ENCODE measurements around the gene TYRP1. TPM values are rescaled to one million over a fixed set of nuclear protein-coding genes. Genes with fewer than 3 reads are reported as not detected.
A peak's percentile ranks its signal among the peaks of the same experiment; 100 is the strongest.

TYRP1 gene
- total and polyA plus RNA-seq, 11 donors = 12.7 to 122 (median 71.3) TPM

DNA sequence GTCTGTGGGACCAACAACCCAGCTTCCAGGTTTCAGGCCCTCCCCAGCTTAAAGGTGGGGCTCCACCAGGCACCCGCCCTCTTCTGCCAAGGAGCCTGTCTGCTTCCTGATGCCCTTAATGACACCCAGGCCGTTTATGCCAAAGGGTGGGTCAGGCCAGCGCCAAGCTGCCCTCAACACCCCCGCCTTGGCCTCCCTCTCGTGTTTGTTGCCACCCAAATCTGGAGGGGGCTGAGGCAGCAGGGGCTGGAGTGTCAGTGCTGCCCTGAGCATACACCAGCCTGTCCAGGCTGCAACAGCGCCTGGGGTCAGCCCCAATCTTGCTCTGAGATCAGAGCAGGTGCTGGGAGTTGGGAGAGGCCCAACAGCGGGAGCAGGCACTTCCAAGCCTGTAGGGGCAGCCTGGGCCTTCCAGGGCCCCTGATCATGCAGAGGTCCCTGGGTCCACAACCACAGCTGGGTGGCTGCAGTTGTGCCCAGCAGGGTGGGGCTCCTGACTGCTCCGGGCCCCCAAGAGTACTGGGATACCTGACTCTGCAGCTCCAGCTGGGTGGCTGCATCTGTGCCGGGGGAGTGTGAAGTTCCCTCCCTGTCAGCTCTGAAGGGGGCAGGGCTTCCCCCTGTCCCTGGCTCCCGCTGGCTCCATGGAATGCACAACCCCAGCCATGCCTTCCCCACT lies 34.5 kb upstream of the TYRP1 start:
- H3K36me3 ChIP-seq = no peaks in the 10 kb centered on the region
- intact Hi-C loops (cut with DNase I) = no loop called here
- no peak for ATAC-seq
- TF ChIP-seq CTCF (IDR thresholded peaks at IDR 0.05) (no peak), POLR2A (IDR thresholded peaks at IDR 0.05) (no peak)
- H3K4me3 ChIP-seq = no peak overlapping the region
- H3K27ac ChIP-seq = no peak overlapping the region
- no peaks in the 10 kb centered on the region for H3K4me1 ChIP-seq
- no peaks in the 10 kb centered on the region for H3K27me3 ChIP-seq
- peaks cover 0 to 6% (median 0%) of the 10 kb centered on the region in 12 donors for H3K9me3 ChIP-seq
- DNase-seq = peak in 1 of 5 donors; percentile 54
- WGBS, 4 donors = 77 to 92% (median 82%) methylated on average over 5 to 10 of the region's 10 CpGs

GRCh38 chr9:12659220-12659619 lies 34.0 kb upstream of the TYRP1 start:
- intact Hi-C loops (cut with DNase I) = no loop called here
- ATAC-seq (no peak), DNase-seq (no peak)
- peaks cover 0 to 6% (median 0%) of the 10 kb centered on the region in 12 donors for H3K9me3 ChIP-seq
- TF ChIP-seq CTCF (IDR thresholded peaks at IDR 0.05) (no peak), POLR2A (IDR thresholded peaks at IDR 0.05) (no peak)
- no peaks in the 10 kb centered on the region for H3K36me3 ChIP-seq
- no peak overlapping the region for H3K27ac ChIP-seq
- WGBS, 4 donors = 93 to 100% (median 96%) methylated on average over 4 of the region's 4 CpGs
- H3K4me1 ChIP-seq = no peaks in the 10 kb centered on the region
- H3K4me3 ChIP-seq = no peak overlapping the region
- H3K27me3 ChIP-seq = no peaks in the 10 kb centered on the region

DNA sequence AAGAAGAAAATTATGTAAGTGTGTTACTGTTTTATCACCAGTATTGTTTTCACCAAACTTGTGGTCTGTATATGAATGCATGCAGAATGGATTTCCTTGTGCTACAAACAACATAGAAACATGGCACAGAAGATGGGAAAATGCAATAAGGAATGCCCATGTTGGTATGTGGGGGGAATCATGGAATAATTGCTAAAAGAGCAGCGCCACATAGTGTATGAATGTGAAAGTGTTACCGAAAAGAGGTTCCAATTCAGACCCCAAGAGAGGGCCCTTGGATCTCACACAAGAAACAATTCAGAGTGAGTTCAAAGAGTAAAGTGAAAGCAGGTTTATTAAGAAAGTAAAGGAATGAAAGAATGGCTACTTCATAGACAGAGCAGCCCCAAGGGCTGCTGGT lies 26.4 kb upstream of the TYRP1 start:
- intact Hi-C loops (cut with DNase I) = no loop called here
- TF ChIP-seq POLR2A (IDR thresholded peaks at IDR 0.05) (no peak), CTCF (IDR thresholded peaks at IDR 0.05) (no peak)
- WGBS, 4 donors = 53 to 77% (median 62%) methylated on average over 2 of the region's 2 CpGs
- no peak for DNase-seq
- Histone ChIP-seq H3K36me3 (no peaks in the 10 kb centered on the region), H3K9me3 (no peaks in the 10 kb centered on the region), H3K4me1 (no peaks in the 10 kb centered on the region), H3K27ac (no peak overlapping the region), H3K4me3 (no peak overlapping the region), H3K27me3 (no peaks in the 10 kb centered on the region)
- no peak for ATAC-seq

- 90 to 95% (median 92%) methylated on average over 3 of the region's 3 CpGs for WGBS, 4 donors
- Histone ChIP-seq H3K4me1 (no peaks in the 10 kb centered on the region), H3K36me3 (no peaks in the 10 kb centered on the region), H3K4me3 (no peak overlapping the region), H3K27ac (no peak overlapping the region), H3K9me3 (no peaks in the 10 kb centered on the region), H3K27me3 (no peaks in the 10 kb centered on the region)
- DNase-seq = no peak
- intact Hi-C loops (cut with DNase I) = no loop called here
- ATAC-seq = no peak
- TF ChIP-seq CTCF (IDR thresholded peaks at IDR 0.05) (no peak), POLR2A (IDR thresholded peaks at IDR 0.05) (no peak)
Observed at GRCh38 chr9:12667892-12668291, 25.3 kb upstream of the TYRP1 start.
